DND-41 (cell line): ENCODE results near the gene FAM193A.

Source experiments
- CTCF ChIP-seq: IDR thresholded peaks from 2 replicates; pipeline ENCODE4 v1.5.1; 2012; ENCODE audit warnings: borderline replicate concordance, low read length, moderate library complexity, mild to moderate bottlenecking; ENCODE audit not compliant: poor library complexity, severe bottlenecking; ENCODE audit errors: extremely low read depth
- EZH2 ChIP-seq: IDR thresholded peaks from 3 replicates; pipeline ENCODE4 v1.6.1; 2012; ENCODE audit warnings: borderline replicate concordance, low read depth, mild to moderate bottlenecking, moderate library complexity, low read length, inconsistent platforms; ENCODE audit not compliant: severe bottlenecking

- TF ChIP-seq CTCF, result no peak
- no peak for TF ChIP-seq EZH2
Observed at GRCh38 chr4:2598511-2599303, 62.3 kb downstream of the FAM193A start.
